Measurements from ENCODE around the gene IFT80. TPM values are rescaled to one million over a fixed set of nuclear protein-coding genes. Genes with fewer than 3 reads are reported as not detected.
A peak's percentile ranks its signal among the peaks of the same experiment; 100 is the strongest.
"Not testable (repeated sequence)": the region's sequence is repeated elsewhere in the genome, so short reads cannot be mapped to it uniquely, and the experiment has no call there.

The IFT80 gene
- total RNA-seq, 1 donor from 2014 or later = 26.8 TPM

- DNase-seq (ENCODE audit: low spot score) (no peak), ATAC-seq (no peak)
- intact Hi-C loops (cut with DNase I) = no loop called here
Observed at GRCh38 chr3:160373655-160374054, 25.4 kb downstream of the IFT80 start.

DNA sequence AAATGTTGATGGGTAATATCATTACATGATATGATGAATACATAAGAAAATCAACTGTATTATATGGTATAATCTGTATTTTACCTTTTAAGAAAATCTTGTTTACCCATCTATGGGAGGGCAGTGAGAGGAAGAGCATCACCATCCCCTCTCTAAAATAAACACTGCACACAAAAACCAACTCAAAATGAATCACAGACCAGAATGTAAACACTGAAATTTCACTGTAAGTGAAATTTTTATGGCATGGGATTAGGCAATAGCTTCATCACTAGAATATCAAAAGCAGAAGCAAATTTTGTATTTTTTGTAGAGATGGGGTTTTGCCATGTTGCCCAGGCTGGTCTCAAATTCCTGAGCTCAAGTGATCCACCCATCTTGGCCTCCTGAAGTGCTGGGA is 26.2 kb downstream of the IFT80 start:
- DNase-seq (ENCODE audit: low spot score) (no peak), ATAC-seq (no peak)
- intact Hi-C loops (cut with DNase I) = no loop called here

DNA sequence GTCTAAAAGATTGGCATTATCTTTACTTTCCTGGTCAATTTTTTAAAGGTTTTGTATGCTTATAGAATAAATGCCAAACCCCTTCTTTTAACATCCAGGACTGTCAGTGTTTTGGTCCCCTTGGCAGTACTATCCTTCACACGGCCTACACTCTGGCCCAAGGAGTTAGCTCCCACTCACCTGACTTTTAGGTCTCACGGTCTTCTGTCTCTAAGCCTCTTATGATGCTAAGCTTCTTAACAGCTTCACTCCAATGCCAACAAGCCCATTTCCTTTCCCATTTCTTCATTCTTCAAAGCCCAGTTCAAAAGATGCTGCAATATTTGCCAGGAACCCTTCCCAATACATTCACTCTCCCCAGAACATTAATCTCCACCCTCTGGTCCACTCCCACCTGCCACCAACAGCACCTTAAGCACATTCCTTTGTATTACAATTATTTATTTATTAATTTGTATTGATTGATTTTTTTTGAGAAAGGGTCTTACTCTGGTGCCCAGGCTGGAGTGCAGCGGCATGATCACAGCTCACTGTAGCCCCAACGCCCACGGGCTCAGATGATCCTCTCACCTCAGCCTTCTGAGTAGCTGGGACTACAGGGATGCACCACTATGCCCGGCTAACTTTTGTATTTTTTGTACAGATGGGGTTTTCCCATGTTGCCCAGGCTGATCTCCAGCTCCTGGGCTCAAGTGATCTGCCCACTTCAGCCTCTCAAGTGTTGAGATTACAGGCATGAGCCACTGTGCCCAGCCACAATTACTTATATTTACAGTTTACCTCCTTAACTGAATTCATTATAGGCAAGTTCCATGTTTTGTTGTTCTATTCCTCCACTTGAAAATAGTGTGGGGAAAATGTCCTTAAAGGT is 27.8 kb downstream of the IFT80 start:
- intact Hi-C loops (cut with DNase I) = no loop called here
- no peak for ATAC-seq
- no peak for DNase-seq (ENCODE audit: low spot score)

DNA sequence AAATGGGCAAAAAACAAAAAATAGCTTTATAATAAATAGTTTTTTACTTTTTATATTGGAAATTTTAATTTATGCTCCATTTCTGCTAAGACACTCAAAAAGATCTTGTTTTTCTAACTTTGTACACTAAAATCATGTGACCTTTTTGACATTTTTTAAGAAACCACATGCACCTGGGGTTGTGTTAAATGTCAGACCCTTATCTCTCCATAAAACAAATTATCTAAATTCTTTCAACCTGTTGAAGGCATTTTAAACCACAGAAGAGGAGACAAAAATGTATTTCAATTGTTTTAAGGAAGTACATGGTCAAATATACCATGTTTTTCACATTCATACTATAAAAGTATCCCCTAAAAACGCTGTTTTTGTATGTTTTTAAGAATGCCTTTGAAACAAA is 29.2 kb downstream of the IFT80 start:
- ATAC-seq (no peak), DNase-seq (ENCODE audit: low spot score) (no peak)
- intact Hi-C loops (cut with DNase I) = no loop called here

DNA sequence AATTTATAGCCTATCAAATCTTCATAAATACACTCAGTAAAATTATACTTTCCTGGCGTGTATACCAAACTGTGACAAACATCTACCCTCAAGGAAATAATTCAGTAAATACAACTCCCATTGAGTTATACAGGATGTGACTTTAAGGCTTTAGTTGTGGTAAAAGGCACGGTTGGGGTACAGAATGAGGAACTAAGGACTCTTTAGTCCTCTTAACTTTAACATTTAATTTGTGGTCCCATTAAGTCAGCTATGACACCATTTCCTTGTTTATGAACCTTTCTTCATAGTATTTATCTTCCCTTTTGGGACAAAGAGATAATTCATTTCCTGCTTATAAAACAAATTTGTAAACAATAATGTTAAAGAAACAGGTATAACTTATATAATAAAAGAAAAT is 30.2 kb downstream of the IFT80 start:
- intact Hi-C loops (cut with DNase I) = no loop called here
- no peak for DNase-seq (ENCODE audit: low spot score)
- no peak for ATAC-seq

GRCh38 chr3:160365869-160366522 is 33.0 kb downstream of the IFT80 start:
- DNase-seq (ENCODE audit: low spot score) (no peak), ATAC-seq (no peak)
- intact Hi-C loops (cut with DNase I) = no loop called here

DNA sequence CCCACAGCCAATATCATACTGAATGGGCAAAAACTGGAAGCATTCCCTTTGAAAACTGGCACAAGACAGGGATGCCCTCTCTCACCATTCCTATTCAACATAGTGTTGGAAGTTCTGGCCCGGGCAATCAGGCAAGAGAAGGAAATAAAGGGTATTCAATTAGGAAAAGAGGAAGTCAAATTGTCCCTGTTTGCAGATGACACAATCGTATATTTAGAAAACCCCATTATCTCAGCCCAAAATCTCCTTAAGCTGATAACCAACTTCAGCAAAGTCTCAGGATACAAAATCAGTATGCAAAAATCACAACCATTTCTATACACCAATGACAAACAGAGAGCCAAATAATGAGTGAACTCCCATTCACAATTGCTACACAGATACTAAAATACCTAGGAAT is 36.1 kb downstream of the IFT80 start:
- intact Hi-C loops (cut with DNase I); DNase-seq (ENCODE audit: low spot score); ATAC-seq: not testable (repeated sequence)

GRCh38 chr3:160355826-160356225 is 43.2 kb downstream of the IFT80 start:
- intact Hi-C loops (cut with DNase I) = no loop called here
- DNase-seq (ENCODE audit: low spot score) = no peak
- ATAC-seq = no peak

- DNase-seq (ENCODE audit: low spot score) (no peak), ATAC-seq (peak; percentile 41)
- intact Hi-C loops (cut with DNase I) = loop anchor here (10.0 kb wide), 1 partner anchor 1172 kb away; no protein-coding TSS in a partner anchor
Observed at GRCh38 chr3:160346511-160346910, 52.5 kb downstream of the IFT80 start.

- intact Hi-C loops (cut with DNase I) = loop anchor here (10.0 kb wide), 1 partner anchor 1168 kb away; no protein-coding TSS in a partner anchor
- ATAC-seq (no peak), DNase-seq (ENCODE audit: low spot score) (no peak)
Observed at GRCh38 chr3:160343132-160343531, 55.9 kb downstream of the IFT80 start.

DNA sequence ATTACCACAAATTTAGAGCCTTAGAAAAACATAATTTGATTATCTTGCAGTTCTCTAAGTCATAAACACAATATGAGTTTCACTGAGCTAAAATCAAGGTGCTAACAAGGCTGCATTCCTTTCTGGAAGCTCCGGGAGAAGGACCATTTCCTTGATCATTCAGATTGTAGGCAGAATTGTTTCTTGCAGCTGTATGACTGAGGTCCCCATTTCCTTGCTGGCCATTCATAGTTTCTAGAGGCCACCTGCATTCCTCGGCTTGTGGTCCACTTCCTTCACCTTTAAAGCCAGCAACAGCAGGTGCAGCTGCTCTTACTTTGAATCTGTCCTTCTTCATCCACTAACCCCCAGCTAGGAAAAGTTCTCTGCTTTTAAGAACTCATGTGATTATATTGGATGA is 58.7 kb downstream of the IFT80 start:
- intact Hi-C loops (cut with DNase I) = loop anchor here (10.0 kb wide), 1 partner anchor 1166 kb away; no protein-coding TSS in a partner anchor
- ATAC-seq (no peak), DNase-seq (ENCODE audit: low spot score) (no peak)

DNA sequence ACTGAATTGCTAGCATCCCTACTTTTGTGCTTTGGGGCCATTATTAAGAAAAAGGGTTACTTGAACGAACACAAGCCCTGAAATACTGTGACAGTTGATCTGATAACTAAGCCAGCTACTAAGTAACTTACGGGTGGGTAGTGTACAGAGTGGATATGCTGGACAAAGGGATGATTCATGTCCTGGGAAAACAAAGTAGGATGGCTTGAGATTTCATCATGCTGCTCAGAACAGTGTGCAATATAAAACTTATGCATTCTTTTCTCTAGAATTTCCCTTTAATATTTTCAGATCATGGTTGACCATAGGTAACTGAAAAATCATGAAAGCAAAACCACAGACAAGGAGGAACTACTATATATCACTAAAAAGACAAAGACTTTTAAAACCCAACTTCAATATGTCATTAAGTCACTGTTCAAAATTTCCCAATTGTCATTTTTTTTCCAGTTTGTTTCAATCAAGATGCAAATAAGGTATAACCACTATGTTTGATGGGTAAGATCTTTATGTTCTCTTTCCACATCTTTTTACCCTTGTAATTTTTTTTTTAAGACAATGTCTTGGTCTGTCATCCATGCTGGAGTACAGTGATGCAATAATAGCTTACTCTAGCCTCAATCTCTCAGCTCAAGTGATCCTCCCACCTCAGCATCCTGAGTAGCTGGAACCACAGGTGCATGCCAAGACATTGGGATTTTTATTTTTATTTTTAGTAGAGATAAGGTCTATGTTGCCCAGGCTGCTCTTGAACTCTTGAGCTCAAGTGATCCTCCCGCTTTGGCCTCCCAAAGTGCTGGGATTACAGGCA is 67.7 kb downstream of the IFT80 start:
- no peak for DNase-seq (ENCODE audit: low spot score)
- ATAC-seq = no peak
- intact Hi-C loops (cut with DNase I) = no loop called here

GRCh38 chr3:160330690-160331089 is 68.3 kb downstream of the IFT80 start:
- ATAC-seq (no peak), DNase-seq (ENCODE audit: low spot score) (no peak)
- intact Hi-C loops (cut with DNase I) = no loop called here

GRCh38 chr3:160330109-160330508 is 68.9 kb downstream of the IFT80 start:
- intact Hi-C loops (cut with DNase I) = no loop called here

DNA sequence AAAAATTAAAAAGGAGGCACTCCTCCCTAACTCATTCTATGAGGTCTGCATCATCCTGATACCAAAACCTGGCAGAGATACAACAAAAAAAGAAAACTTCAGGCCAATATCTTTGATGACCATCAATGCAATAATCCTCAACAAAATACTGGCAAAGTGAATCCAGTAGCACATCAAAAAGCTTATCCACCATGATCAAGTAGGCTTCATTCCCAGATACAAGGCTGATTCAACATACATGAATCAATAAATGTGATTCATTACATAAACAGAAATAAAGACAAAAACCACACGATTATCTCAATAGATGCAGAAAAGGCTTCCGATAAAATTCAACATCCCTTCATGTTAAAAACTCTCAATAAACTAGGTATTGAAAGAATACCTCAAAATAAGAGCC is 72.7 kb downstream of the IFT80 start:
- intact Hi-C loops (cut with DNase I); ATAC-seq: not testable (repeated sequence)

More at GRCh38 chr3:160330109-160330508, 68.9 kb downstream of the IFT80 start:
- ATAC-seq (no peak), DNase-seq (ENCODE audit: low spot score) (no peak)

DNA sequence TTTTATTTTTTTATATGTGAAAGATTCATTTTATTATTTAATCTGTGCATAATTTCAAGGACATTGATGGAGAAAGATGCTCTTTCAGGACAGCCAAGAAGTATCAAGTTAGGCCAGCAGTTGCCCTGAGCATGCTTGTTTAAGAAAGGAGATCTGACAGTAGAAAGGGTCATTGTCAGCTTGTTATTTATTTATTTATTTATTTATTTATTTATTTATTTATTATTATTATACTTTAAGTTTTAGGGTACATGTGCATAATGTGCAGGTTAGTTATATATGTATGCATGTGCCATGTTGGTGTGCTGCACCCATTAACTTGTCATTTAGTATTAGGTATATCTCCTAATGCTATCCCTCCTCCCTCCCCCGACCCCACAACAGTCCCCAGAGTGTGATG is 77.2 kb downstream of the IFT80 start:
- DNase-seq (ENCODE audit: low spot score); intact Hi-C loops (cut with DNase I); ATAC-seq: not testable (repeated sequence)

More for the DNA sequence above, 72.7 kb downstream of the IFT80 start:
- DNase-seq (ENCODE audit: low spot score) = not testable (repeated sequence)

DNA sequence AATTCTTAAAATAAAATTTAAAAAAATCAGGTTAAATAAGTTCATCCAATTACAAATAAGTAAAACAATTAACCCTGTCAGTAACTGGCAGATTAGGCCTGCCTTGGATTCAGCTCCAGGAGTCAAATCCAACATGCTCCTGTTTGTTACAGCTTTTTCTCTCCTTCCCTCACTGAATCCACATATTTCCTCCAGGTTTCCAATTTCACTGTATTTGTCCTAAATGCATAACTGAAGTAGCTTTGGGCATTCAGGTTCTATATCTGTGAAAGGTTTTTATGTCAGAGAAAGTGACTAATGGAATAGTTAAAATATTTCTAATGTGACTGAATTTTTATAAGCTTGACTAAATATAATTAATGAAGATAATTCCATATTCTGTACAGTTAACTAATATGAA is 79.7 kb downstream of the IFT80 start:
- DNase-seq (ENCODE audit: low spot score) = no peak
- no peak for ATAC-seq
- intact Hi-C loops (cut with DNase I) = no loop called here

DNA sequence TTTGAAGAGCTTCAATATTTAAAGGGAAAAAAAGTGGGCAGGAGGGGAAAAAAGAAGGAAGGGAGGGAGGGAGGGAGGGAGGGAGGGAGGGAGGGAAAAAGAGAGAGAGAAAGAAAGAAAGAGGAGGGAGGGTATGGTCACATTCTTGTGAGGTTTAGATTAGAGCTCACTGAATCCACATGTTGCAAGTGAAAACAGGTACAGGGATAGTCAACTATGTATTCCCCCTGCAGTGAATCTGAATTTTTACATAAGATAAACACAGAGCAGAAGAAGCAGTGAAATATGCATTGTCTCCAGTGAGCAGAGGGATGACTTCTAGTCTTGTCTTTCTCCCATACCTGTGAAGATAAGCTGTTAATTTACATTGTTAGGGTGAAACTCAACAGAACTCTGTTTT is 84.0 kb downstream of the IFT80 start:
- ATAC-seq (no peak), DNase-seq (ENCODE audit: low spot score) (no peak)
- intact Hi-C loops (cut with DNase I) = no loop called here

- DNase-seq (ENCODE audit: low spot score) = no peak
- intact Hi-C loops (cut with DNase I) = no loop called here
- ATAC-seq = no peak
Observed at GRCh38 chr3:160312014-160312624, 86.9 kb downstream of the IFT80 start.
